WTC11 (cell line): ENCODE data around the gene SNRPA. TPM values are rescaled to one million over a fixed set of nuclear protein-coding genes. Genes with fewer than 3 reads are reported as not detected.

Experiments used
- ATAC-seq: fragments of 200-7000 bp; cut with Tn5 transposase; 2 replicates; pipeline ENCODE4 v1.10.0; 2021; ENCODE audit warnings: mild to moderate bottlenecking, moderate library complexity
- CTCF ChIA-PET: fragments of 300-600 bp; sonication (Branson Sonifier 250); formaldehyde crosslinking; loops from one replicate; lab custom pipeline; 2021; ENCODE audit warnings: antibody characterized with exemption; lab: Charles Lee
- POLR2A ChIA-PET: fragments of 350-600 bp; sonication (Branson Sonifier 250); formaldehyde crosslinking; loops from one replicate; lab custom pipeline; 2021; ENCODE audit warnings: antibody characterized with exemption; lab: Charles Lee
- DNase-seq: peaks from one replicate; pipeline ENCODE4 v3.0.0; 2021; ENCODE audit warnings: low spot score
- H3K27ac Mint-ChIP-seq: 2 replicates; pipeline ENCODE4 v1.8.0; 2021; ENCODE audit warnings: mixed read lengths
- H3K27me3 Mint-ChIP-seq: 2 replicates; pipeline ENCODE4 v1.8.0; 2021; ENCODE audit warnings: low read depth, mild to moderate bottlenecking, moderate library complexity, mixed read lengths
- H3K36me3 Mint-ChIP-seq: 2 replicates; pipeline ENCODE4 v1.8.0; 2021; ENCODE audit warnings: mixed read lengths
- H3K4me1 Mint-ChIP-seq: 2 replicates; pipeline ENCODE4 v1.8.0; 2022; ENCODE audit warnings: mixed read lengths
- H3K4me3 Mint-ChIP-seq: 2 replicates; pipeline ENCODE4 v1.8.0; 2021; ENCODE audit warnings: mild to moderate bottlenecking, moderate library complexity, mixed read lengths
- H3K9me3 Mint-ChIP-seq: 2 replicates; pipeline ENCODE4 v1.8.0; 2021; ENCODE audit warnings: mixed read lengths
- CREM ChIP-seq: sonication (generic); formaldehyde crosslinking; IDR thresholded peaks from 2 replicates; pipeline ENCODE4 v1.8.1; 2022; ENCODE audit warnings: mild to moderate bottlenecking, missing genetic modification reagents, moderate library complexity
- ELF4 ChIP-seq: sonication (generic); formaldehyde crosslinking; IDR thresholded peaks from 2 replicates; pipeline ENCODE4 v1.8.1; 2022; ENCODE audit warnings: low read depth, mild to moderate bottlenecking, moderate library complexity, missing genetic modification reagents
- ETV6 ChIP-seq: sonication (generic); formaldehyde crosslinking; IDR thresholded peaks from 2 replicates; pipeline ENCODE4 v1.8.1; 2022; ENCODE audit warnings: mild to moderate bottlenecking, missing genetic modification reagents
- FOXP1 ChIP-seq: sonication (generic); formaldehyde crosslinking; IDR thresholded peaks from 2 replicates; pipeline ENCODE4 v1.8.0; 2022; ENCODE audit warnings: missing genetic modification reagents, mild to moderate bottlenecking, moderate library complexity, borderline replicate concordance
- GTF2I ChIP-seq: fragments of 250-450 bp; sonication (Bioruptor Pico); conservative IDR thresholded peaks from 2 replicates; pipeline ENCODE4 v1.4.0; 2021; ENCODE audit warnings: mild to moderate bottlenecking
- HMGA2 ChIP-seq: fragments of 250-450 bp; sonication (Bioruptor Pico); IDR thresholded peaks from 2 replicates; pipeline ENCODE4 v1.4.0; 2021; ENCODE audit warnings: mild to moderate bottlenecking, moderate library complexity
- RELA ChIP-seq: sonication (generic); formaldehyde crosslinking; IDR thresholded peaks from 2 replicates; pipeline ENCODE4 v1.8.1; 2022; ENCODE audit warnings: missing genetic modification reagents, mild to moderate bottlenecking, borderline replicate concordance
- SMAD3 ChIP-seq: sonication (generic); formaldehyde crosslinking; IDR thresholded peaks from 2 replicates; pipeline ENCODE4 v1.8.0; 2022; ENCODE audit warnings: missing genetic modification reagents, mild to moderate bottlenecking, borderline replicate concordance
- TP53 ChIP-seq: sonication (generic); formaldehyde crosslinking; IDR thresholded peaks from 2 replicates; pipeline ENCODE4 v1.8.1; 2023; ENCODE audit warnings: mild to moderate bottlenecking, missing genetic modification reagents
- ZNF263 ChIP-seq: sonication (generic); formaldehyde crosslinking; IDR thresholded peaks from 2 replicates; pipeline ENCODE4 v1.8.1; 2022; ENCODE audit warnings: low read depth, mild to moderate bottlenecking, moderate library complexity, missing genetic modification reagents
- ZNF423 ChIP-seq: fragments of 250-450 bp; sonication (Bioruptor Pico); IDR thresholded peaks from 2 replicates; pipeline ENCODE4 v2.1.2; 2022; ENCODE audit warnings: mild to moderate bottlenecking, moderate library complexity
- total RNA-seq: library from RNA; stranded (reverse); gene quantifications from 3 replicates; pipeline ENCODE4 v1.2.3, GENCODE V29; 2021
- TF ChIP-seq, protein P1 (sequence below): sonication (generic); formaldehyde crosslinking; IDR thresholded peaks from 2 replicates; pipeline ENCODE4 v1.8.0; 2022; ENCODE audit warnings: missing genetic modification reagents
- TF ChIP-seq, protein P2 (sequence below): fragments of 250-450 bp; sonication (Bioruptor Pico); IDR thresholded peaks from 2 replicates; pipeline ENCODE4 v1.9.0; 2021; ENCODE audit warnings: mild to moderate bottlenecking
- TF ChIP-seq, protein P3 (sequence below): fragments of 250-450 bp; sonication (Bioruptor Pico); IDR thresholded peaks from 2 replicates; pipeline ENCODE4 v1.9.0; 2021; ENCODE audit warnings: moderate library complexity, mild to moderate bottlenecking, inconsistent platforms, borderline replicate concordance
- TF ChIP-seq, protein P4 (sequence below): sonication (generic); formaldehyde crosslinking; IDR thresholded peaks from 2 replicates; pipeline ENCODE4 v1.8.1; 2022; ENCODE audit warnings: low read depth, mild to moderate bottlenecking, moderate library complexity, missing genetic modification reagents, borderline replicate concordance
- TF ChIP-seq, protein P5 (sequence below): fragments of 250-450 bp; sonication (Bioruptor Pico); conservative IDR thresholded peaks from 2 replicates; pipeline ENCODE4 v1.9.0; 2021; ENCODE audit warnings: mild to moderate bottlenecking

SNRPA gene
- total RNA-seq, 1 experiment from 2014 or later = 227 TPM

DNA sequence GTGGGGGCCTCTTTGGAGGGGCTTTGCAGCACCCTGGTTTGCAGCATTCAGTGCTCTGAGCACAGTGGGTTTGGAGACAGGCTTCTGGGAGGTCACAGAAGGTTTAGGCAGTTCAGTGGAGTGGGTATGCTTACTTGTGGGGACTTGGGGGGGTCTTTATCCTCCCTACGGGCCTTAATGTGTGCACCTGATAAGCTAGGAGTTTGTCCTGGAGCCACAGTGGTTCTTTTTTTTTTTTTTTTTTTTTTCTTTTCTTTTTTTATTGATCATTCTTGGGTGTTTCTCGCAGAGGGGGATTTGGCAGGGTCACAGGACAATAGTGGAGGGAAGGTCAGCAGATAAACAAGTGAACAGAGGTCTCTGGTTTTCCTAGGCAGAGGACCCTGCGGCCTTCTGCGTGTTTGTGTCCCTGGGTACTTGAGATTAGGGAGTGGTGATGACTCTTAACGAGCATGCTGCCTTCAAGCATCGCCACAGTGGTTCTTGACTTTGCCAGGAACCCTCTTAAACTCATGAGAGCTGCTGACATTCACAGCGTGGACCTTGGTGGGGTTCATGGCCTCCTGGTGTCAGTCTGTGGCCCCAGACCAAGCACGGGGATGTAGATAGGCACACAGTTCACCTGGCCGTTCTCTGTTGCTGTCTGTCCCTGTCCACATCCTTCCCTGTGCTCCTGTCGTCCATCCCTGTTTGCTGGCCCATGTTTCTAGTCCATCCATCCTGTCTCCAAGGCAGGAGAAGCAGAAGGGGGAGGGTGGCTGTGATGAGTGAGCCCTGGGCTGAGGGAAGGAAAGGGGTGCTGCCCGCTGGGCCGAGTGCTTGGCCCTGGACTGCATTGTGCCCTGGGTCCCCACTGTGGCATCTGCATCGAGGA, 50.7 kb downstream of the SNRPA start (continued):
- no peak for TF ChIP-seq ETV6 (CRISPR knock-in tag)
- no peak for TF ChIP-seq ZNF423
- TF ChIP-seq GTF2I (CRISPR knock-in tag) = no peak
- no peak for TF ChIP-seq CREM (CRISPR knock-in tag)
- TF ChIP-seq HMGA2 = no peak
- no peak for TF ChIP-seq TP53 (CRISPR knock-in tag)
- TF ChIP-seq FOXP1 (CRISPR knock-in tag) = no peak
- TF ChIP-seq, protein P1, sequence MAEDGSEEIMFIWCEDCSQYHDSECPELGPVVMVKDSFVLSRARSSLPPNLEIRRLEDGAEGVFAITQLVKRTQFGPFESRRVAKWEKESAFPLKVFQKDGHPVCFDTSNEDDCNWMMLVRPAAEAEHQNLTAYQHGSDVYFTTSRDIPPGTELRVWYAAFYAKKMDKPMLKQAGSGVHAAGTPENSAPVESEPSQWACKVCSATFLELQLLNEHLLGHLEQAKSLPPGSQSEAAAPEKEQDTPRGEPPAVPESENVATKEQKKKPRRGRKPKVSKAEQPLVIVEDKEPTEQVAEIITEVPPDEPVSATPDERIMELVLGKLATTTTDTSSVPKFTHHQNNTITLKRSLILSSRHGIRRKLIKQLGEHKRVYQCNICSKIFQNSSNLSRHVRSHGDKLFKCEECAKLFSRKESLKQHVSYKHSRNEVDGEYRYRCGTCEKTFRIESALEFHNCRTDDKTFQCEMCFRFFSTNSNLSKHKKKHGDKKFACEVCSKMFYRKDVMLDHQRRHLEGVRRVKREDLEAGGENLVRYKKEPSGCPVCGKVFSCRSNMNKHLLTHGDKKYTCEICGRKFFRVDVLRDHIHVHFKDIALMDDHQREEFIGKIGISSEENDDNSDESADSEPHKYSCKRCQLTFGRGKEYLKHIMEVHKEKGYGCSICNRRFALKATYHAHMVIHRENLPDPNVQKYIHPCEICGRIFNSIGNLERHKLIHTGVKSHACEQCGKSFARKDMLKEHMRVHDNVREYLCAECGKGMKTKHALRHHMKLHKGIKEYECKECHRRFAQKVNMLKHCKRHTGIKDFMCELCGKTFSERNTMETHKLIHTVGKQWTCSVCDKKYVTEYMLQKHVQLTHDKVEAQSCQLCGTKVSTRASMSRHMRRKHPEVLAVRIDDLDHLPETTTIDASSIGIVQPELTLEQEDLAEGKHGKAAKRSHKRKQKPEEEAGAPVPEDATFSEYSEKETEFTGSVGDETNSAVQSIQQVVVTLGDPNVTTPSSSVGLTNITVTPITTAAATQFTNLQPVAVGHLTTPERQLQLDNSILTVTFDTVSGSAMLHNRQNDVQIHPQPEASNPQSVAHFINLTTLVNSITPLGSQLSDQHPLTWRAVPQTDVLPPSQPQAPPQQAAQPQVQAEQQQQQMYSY (CRISPR knock-in tag) = no peak
- TF ChIP-seq, protein P2, sequence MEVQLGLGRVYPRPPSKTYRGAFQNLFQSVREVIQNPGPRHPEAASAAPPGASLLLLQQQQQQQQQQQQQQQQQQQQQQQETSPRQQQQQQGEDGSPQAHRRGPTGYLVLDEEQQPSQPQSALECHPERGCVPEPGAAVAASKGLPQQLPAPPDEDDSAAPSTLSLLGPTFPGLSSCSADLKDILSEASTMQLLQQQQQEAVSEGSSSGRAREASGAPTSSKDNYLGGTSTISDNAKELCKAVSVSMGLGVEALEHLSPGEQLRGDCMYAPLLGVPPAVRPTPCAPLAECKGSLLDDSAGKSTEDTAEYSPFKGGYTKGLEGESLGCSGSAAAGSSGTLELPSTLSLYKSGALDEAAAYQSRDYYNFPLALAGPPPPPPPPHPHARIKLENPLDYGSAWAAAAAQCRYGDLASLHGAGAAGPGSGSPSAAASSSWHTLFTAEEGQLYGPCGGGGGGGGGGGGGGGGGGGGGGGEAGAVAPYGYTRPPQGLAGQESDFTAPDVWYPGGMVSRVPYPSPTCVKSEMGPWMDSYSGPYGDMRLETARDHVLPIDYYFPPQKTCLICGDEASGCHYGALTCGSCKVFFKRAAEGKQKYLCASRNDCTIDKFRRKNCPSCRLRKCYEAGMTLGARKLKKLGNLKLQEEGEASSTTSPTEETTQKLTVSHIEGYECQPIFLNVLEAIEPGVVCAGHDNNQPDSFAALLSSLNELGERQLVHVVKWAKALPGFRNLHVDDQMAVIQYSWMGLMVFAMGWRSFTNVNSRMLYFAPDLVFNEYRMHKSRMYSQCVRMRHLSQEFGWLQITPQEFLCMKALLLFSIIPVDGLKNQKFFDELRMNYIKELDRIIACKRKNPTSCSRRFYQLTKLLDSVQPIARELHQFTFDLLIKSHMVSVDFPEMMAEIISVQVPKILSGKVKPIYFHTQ (CRISPR knock-in tag) = no peak

DNA sequence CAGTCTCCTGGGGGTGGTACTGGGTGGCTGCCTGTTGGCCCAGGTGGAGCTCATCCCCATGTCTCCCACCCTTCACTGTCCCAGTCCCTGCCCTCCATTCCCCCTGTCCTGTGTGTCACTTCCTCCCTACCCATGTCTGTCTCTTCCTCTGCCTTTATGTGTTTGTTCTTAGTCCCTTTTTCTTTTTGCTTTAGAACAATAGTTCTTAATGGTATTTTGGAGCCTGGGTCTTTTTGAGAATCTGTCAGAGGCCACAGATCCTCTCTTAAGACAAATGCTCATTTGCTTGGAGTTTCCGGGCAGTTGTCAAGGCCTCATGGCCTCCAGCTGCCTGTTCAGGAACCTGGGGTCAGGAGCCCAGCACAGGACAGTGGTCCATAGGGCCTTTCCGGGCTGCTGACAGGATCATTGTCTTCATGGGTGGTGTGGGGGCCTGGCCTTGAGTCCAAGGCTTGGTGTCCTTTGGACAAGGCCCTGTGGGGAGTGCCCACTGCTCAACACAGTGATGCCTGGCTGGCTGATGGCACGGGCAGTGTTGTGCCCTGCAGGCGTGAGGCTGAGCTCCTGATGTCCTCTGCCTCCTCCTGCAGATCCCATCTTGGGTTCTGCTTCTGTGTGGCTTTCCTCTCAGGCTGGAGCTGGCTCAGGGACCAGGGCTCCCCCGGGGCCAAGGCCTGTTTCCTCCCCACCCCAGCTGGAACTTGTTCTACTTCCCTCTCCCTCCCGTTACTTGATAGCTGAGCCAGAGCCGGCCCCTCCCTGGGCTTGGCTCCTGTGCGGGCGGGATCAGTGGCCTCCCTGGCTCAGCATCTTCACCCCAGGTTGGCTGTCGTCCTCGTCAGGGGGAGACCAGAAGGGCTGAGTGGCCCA, 51.5 kb downstream of the SNRPA start:
- CTCF ChIA-PET = interaction anchor here (0.9 to 1.1 kb wide), 3 partner anchors 24 to 139 kb away, joined by 3 read pairs; partner anchors contain the start of gene RAB4B
- Mint-ChIP-seq H3K36me3 (peaks cover 11% of the 10 kb centered on the region), H3K9me3 (no peaks in the 10 kb centered on the region), H3K27ac (peak overlapping the region; percentile 95), H3K27me3 (no peaks in the 10 kb centered on the region), H3K4me1 (peaks cover 72% of the 10 kb centered on the region), H3K4me3 (peak overlapping the region; percentile 56)
- ATAC-seq = no peak
- POLR2A ChIA-PET = interaction anchor here (1.0 kb wide), 1 partner anchor 85 kb away, joined by 3 read pairs; the partner anchor contains the start of genes COQ8B and ITPKC
- DNase-seq = no peak
- TF ChIP-seq HMGA2 (no peak), RELA (CRISPR knock-in tag) (no peak), ELF4 (CRISPR knock-in tag) (no peak), ETV6 (CRISPR knock-in tag) (no peak), ZNF263 (CRISPR knock-in tag) (no peak), SMAD3 (CRISPR knock-in tag) (no peak)
- TF ChIP-seq, protein P3, sequence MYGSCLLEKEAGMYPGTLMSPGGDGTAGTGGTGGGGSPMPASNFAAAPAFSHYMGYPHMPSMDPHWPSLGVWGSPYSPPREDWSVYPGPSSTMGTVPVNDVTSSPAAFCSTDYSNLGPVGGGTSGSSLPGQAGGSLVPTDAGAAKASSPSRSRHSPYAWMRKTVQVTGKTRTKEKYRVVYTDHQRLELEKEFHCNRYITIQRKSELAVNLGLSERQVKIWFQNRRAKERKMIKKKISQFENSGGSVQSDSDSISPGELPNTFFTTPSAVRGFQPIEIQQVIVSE (CRISPR knock-in tag) = no peak
- TF ChIP-seq, protein P1 (CRISPR knock-in tag) = no peak
- TF ChIP-seq, protein P4, sequence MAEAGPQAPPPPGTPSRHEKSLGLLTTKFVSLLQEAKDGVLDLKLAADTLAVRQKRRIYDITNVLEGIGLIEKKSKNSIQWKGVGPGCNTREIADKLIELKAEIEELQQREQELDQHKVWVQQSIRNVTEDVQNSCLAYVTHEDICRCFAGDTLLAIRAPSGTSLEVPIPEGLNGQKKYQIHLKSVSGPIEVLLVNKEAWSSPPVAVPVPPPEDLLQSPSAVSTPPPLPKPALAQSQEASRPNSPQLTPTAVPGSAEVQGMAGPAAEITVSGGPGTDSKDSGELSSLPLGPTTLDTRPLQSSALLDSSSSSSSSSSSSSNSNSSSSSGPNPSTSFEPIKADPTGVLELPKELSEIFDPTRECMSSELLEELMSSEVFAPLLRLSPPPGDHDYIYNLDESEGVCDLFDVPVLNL = no peak
- TF ChIP-seq, protein P5, sequence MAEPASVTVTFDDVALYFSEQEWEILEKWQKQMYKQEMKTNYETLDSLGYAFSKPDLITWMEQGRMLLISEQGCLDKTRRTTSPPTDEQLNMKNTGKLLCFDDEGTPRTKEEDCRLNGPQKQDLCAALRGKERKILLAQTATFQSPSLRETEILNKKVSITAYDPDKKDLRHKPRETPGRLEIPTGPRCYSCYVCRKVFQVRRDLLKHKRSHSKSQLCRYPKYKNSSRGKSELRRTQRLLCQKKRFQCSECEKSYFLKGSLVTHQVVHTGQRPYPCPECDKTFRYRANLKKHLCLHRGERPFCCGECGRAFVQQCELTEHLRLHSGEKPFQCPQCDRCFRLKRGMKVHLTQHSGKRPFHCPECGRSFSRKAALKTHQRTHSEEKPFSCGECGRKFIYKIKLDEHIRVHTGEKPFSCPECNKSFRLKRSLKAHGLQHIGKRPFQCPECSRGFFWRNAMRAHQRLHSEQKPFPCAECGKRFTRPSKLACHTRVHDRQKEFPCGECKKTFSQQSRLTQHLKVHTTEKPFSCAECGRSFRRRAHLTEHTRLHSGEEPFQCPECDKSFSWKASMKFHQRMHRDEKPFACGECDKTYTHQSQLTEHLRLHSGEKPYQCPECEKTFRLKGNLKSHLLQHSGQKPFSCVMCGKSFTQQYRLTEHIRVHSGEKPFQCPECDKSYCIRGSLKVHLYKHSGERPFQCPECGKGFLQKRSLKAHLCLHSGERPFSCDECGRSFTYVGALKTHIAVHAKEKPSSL = no peak
